Endodermal cell (in vitro differentiated cells): ENCODE data around the gene RAB44. TPM values are rescaled to one million over a fixed set of nuclear protein-coding genes. Genes with fewer than 3 reads are reported as not detected.
A peak's percentile ranks its signal among the peaks of the same experiment; 100 is the strongest.
"Not testable (repeated sequence)": the region's sequence is repeated elsewhere in the genome, so short reads cannot be mapped to it uniquely, and the experiment has no call there.

ENCODE experiments used
- DNase-seq: peaks from one replicate; pipeline ENCODE4 v3.0.0-alpha.2; 2017
- H3K27ac ChIP-seq: 2 replicates; pipeline ENCODE4 v1.5.1; 2013; ENCODE audit warnings: mild to moderate bottlenecking, low read depth, low read length, moderate library complexity
- H3K27me3 ChIP-seq: 2 replicates; pipeline ENCODE4 v1.6.1; 2013; ENCODE audit warnings: mild to moderate bottlenecking, low read length, moderate library complexity; ENCODE audit not compliant: insufficient read depth, control insufficient read depth, poor library complexity, severe bottlenecking
- H3K36me3 ChIP-seq: 2 replicates; pipeline ENCODE4 v1.7.0; 2013; ENCODE audit warnings: mild to moderate bottlenecking, low read length, moderate library complexity; ENCODE audit not compliant: control insufficient read depth, insufficient read depth
- H3K4me1 ChIP-seq: one replicate; pipeline ENCODE4 v1.7.0; 2013; ENCODE audit warnings: low read length; ENCODE audit not compliant: control insufficient read depth, insufficient read depth
- H3K4me3 ChIP-seq: 2 replicates; pipeline ENCODE4 v1.5.1; 2013; ENCODE audit warnings: mild to moderate bottlenecking, low read length, moderate library complexity
- H3K9ac ChIP-seq: 2 replicates; pipeline ENCODE4 v1.6.1; 2013; ENCODE audit warnings: mild to moderate bottlenecking, low read length, moderate library complexity; ENCODE audit not compliant: poor library complexity, severe bottlenecking; ENCODE audit errors: extremely low read depth
- H3K9me3 ChIP-seq: 2 replicates; pipeline ENCODE4 v1.6.1; 2013; ENCODE audit warnings: mild to moderate bottlenecking, low read length, moderate library complexity; ENCODE audit not compliant: control insufficient read depth
- H3K27ac Mint-ChIP-seq: 2 replicates; pipeline ENCODE4 v1.8.0; 2020; ENCODE audit warnings: mixed read lengths
- H3K27me3 Mint-ChIP-seq: 2 replicates; pipeline ENCODE4 v1.8.0; 2021; ENCODE audit warnings: mild to moderate bottlenecking, mixed read lengths; ENCODE audit not compliant: insufficient read depth
- H3K36me3 Mint-ChIP-seq: 2 replicates; pipeline ENCODE4 v1.8.0; 2020; ENCODE audit warnings: low read depth, mixed read lengths
- H3K4me1 Mint-ChIP-seq: 2 replicates; pipeline ENCODE4 v1.8.0; 2020; ENCODE audit warnings: mixed read lengths
- H3K4me3 Mint-ChIP-seq: 2 replicates; pipeline ENCODE4 v1.8.0; 2020; ENCODE audit warnings: mild to moderate bottlenecking, moderate library complexity, mixed read lengths
- H3K9me3 Mint-ChIP-seq: 2 replicates; pipeline ENCODE4 v1.8.0; 2020; ENCODE audit warnings: mild to moderate bottlenecking, mixed read lengths
- WGBS, 2 experiments: methylation state at CpG; one replicate each; pipeline versions ENCODE4 v1.1.5 to v1.1.7; 2013; ENCODE audit warnings: missing lambda C conversion rate in 2 of 2, mixed read lengths in 1 of 2; ENCODE audit not compliant: insufficient coverage in 1 of 2, insufficient read length in 1 of 2; 5-methylcytosine and 5-hydroxymethylcytosine counted together
- total RNA-seq, 2 donors: library from RNA; stranded (reverse); fragmentation: NEBNext Ultra II Directional in 1 of 2; extraction: Animal tissue kit (Norgen Biotek cat#: 25700) in 1 of 2; gene quantifications; 2 replicates in 1 of 2; 3 replicates in 1 of 2; pipeline ENCODE4 v1.2.1, GENCODE V29; 2021
- TF ChIP-seq, protein P1 (sequence below): fragments of 200-600 bp; sonication (generic); conservative IDR thresholded peaks from 2 replicates; pipeline ENCODE4 v1.5.0; 2021; ENCODE audit warnings: antibody characterized with exemption, mild to moderate bottlenecking

The RAB44 gene
- total RNA-seq, 2 donors from 2014 or later = not detected

- Mint-ChIP-seq H3K27ac (no peak overlapping the region), H3K4me3 (no peak overlapping the region), H3K9me3 (no peaks in the 10 kb centered on the region), H3K4me1 (peaks cover 21% of the 10 kb centered on the region), H3K36me3 (no peaks in the 10 kb centered on the region), H3K27me3 (peaks cover 62% of the 10 kb centered on the region)
- Histone ChIP-seq H3K4me1 (no peaks in the 10 kb centered on the region), H3K9me3 (no peaks in the 10 kb centered on the region), H3K9ac (no peak overlapping the region), H3K4me3 (no peak overlapping the region), H3K27me3 (peaks cover 62% of the 10 kb centered on the region), H3K27ac (no peak overlapping the region), H3K36me3 (no peaks in the 10 kb centered on the region)
- TF ChIP-seq, protein P1, sequence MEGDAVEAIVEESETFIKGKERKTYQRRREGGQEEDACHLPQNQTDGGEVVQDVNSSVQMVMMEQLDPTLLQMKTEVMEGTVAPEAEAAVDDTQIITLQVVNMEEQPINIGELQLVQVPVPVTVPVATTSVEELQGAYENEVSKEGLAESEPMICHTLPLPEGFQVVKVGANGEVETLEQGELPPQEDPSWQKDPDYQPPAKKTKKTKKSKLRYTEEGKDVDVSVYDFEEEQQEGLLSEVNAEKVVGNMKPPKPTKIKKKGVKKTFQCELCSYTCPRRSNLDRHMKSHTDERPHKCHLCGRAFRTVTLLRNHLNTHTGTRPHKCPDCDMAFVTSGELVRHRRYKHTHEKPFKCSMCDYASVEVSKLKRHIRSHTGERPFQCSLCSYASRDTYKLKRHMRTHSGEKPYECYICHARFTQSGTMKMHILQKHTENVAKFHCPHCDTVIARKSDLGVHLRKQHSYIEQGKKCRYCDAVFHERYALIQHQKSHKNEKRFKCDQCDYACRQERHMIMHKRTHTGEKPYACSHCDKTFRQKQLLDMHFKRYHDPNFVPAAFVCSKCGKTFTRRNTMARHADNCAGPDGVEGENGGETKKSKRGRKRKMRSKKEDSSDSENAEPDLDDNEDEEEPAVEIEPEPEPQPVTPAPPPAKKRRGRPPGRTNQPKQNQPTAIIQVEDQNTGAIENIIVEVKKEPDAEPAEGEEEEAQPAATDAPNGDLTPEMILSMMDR = no peak
- peak; percentile 72 for DNase-seq
- 0 to 41% methylated on average over 1 to 2 of the region's 2 CpGs for WGBS, 2 experiments
These were observed 46.7 kb upstream of the RAB44 start for GRCh38 chr6:36650848-36651478.

- Histone ChIP-seq H3K36me3 (no peaks in the 10 kb centered on the region), H3K4me3 (no peak overlapping the region), H3K27ac (no peak overlapping the region), H3K4me1 (no peaks in the 10 kb centered on the region), H3K9me3 (no peaks in the 10 kb centered on the region), H3K27me3 (peaks cover 62% of the 10 kb centered on the region), H3K9ac (no peak overlapping the region)
- 93 to 100% methylated on average over 2 to 11 of the region's 11 CpGs for WGBS, 2 experiments
- TF ChIP-seq, protein P1 = no peak
- Mint-ChIP-seq H3K27me3 (peaks cover 66% of the 10 kb centered on the region), H3K4me3 (no peak overlapping the region), H3K27ac (no peak overlapping the region), H3K36me3 (no peaks in the 10 kb centered on the region), H3K9me3 (no peaks in the 10 kb centered on the region), H3K4me1 (peaks cover 21% of the 10 kb centered on the region)
- no peak for DNase-seq
These were observed 45.8 kb upstream of the RAB44 start for GRCh38 chr6:36651659-36652379.

- H3K9ac ChIP-seq, H3K36me3 ChIP-seq, DNase-seq, H3K4me3 ChIP-seq, H3K27ac ChIP-seq, H3K4me1 ChIP-seq, H3K4me3 Mint-ChIP-seq, H3K9me3 ChIP-seq, H3K36me3 Mint-ChIP-seq, H3K27ac Mint-ChIP-seq, H3K9me3 Mint-ChIP-seq: not testable (repeated sequence)
- H3K27me3 ChIP-seq = peaks cover 70% of the 10 kb centered on the region
- 90 to 91% methylated on average over 2 to 5 of the region's 5 CpGs for WGBS, 2 experiments
- H3K27me3 Mint-ChIP-seq = peaks cover 75% of the 10 kb centered on the region
- H3K4me1 Mint-ChIP-seq = peaks cover 19% of the 10 kb centered on the region
These were observed 43.2 kb upstream of the RAB44 start for GRCh38 chr6:36654469-36654868.
